GM12874 (cell line): ENCODE results near the gene TMOD2.

Experiments used
- CTCF ChIP-seq: IDR thresholded peaks from 2 replicates; pipeline ENCODE4 v1.5.1; 2011; ENCODE audit warnings: low read depth, mild to moderate bottlenecking, control low read depth, low read length, moderate library complexity; ENCODE audit not compliant: insufficient read depth

TMOD2 gene

GRCh38 chr15:51736751-51737521, 14.5 kb upstream of the TMOD2 start:
- TF ChIP-seq CTCF = no peak

- TF ChIP-seq CTCF = no peak
These were observed 13.7 kb upstream of the TMOD2 start, which contains the start of gene LYSMD2 for GRCh38 chr15:51737522-51738305. LYSMD2 (minus strand) TSS chr15:51737655; CDS start chr15:51737622, 33 bp downstream.

- TF ChIP-seq CTCF = no peak
These were observed 12.8 kb upstream of the TMOD2 start for GRCh38 chr15:51738553-51738952.

- TF ChIP-seq CTCF = no peak
These were observed 12.2 kb upstream of the TMOD2 start for GRCh38 chr15:51739061-51739712.

- no peak for TF ChIP-seq CTCF
These were observed 2.1 kb upstream of the TMOD2 start for GRCh38 chr15:51749307-51749706.

- no peak for TF ChIP-seq CTCF
These were observed 1.2 kb upstream of the TMOD2 start for GRCh38 chr15:51750186-51750585.
